NCI-H510A (cell line): ENCODE data around the gene ASXL1.

Experiments
- DNase-seq: peaks from one replicate; lab custom pipeline; 2025; lab: John Stamatoyannopoulos, UW

ASXL1 gene

GRCh38 chr20:32481311-32482142 is 123.4 kb downstream of the ASXL1 start:
- DNase-seq: no peak

- no peak for DNase-seq
Measured at GRCh38 chr20:32482143-32482441, 124.0 kb downstream of the ASXL1 start.

GRCh38 chr20:32482442-32483261 is 124.5 kb downstream of the ASXL1 start:
- no peak for DNase-seq

GRCh38 chr20:32483351-32484224 is 125.5 kb downstream of the ASXL1 start:
- peak; percentile 97 for DNase-seq

GRCh38 chr20:32484225-32484957 is 126.3 kb downstream of the ASXL1 start:
- DNase-seq: no peak

GRCh38 chr20:32484958-32485769 is 127.0 kb downstream of the ASXL1 start:
- no peak for DNase-seq

- no peak for DNase-seq
Measured at GRCh38 chr20:32485770-32486478, 127.8 kb downstream of the ASXL1 start.

GRCh38 chr20:32487381-32487780 is 129.2 kb downstream of the ASXL1 start:
- DNase-seq: no peak

- no peak for DNase-seq
Measured at GRCh38 chr20:32488066-32488838, 130.1 kb downstream of the ASXL1 start.
